Testis (tissue), 3 donors: ENCODE data around the gene CEACAM20. TPM values are rescaled to one million over a fixed set of nuclear protein-coding genes. Genes with fewer than 3 reads are reported as not detected.
"Not testable (repeated sequence)": the region's sequence is repeated elsewhere in the genome, so short reads cannot be mapped to it uniquely, and the experiment has no call there.

Source experiments
- DNase-seq: peaks from one replicate; pipeline ENCODE4 v3.0.0-alpha.2; 2019
- H3K27ac ChIP-seq, 2 donors: fragments of 200-600 bp; sonication (generic); one replicate each; pipeline ENCODE4 v1.5.1; 2019
- H3K27me3 ChIP-seq: fragments of 200-600 bp; sonication (generic); one replicate; pipeline ENCODE4 v1.5.1; 2019
- H3K36me3 ChIP-seq: fragments of 200-600 bp; sonication (generic); one replicate; pipeline ENCODE4 v1.5.1; 2017; ENCODE audit warnings: low read depth; ENCODE audit errors: missing control alignments
- H3K4me1 ChIP-seq: fragments of 200-600 bp; sonication (generic); one replicate; pipeline ENCODE4 v1.5.1; 2019
- H3K4me3 ChIP-seq, 2 donors: fragments of 200-600 bp; sonication (generic); one replicate each; pipeline ENCODE4 v1.5.1; 2017 to 2019
- H3K9me3 ChIP-seq: fragments of 200-600 bp; sonication (generic); one replicate; pipeline ENCODE4 v1.5.1; 2017
- POLR2A ChIP-seq: fragments of 450-650 bp; IDR thresholded peaks from one replicate; pipeline ENCODE4 v1.6.1; 2017; ENCODE audit warnings: antibody characterized with exemption, mild to moderate bottlenecking, moderate library complexity
- WGBS, 2 donors: methylation state at CpG; one replicate each; pipeline ENCODE4 v1.1.5; 2018; 5-methylcytosine and 5-hydroxymethylcytosine counted together
- intact Hi-C: fragments of 100-400 bp; cut with DNase I; formaldehyde crosslinking; loops from one replicate; pipeline ENCODE4 v1.15.1; 2023; ENCODE audit warnings: low total_unique reads
- polyA plus RNA-seq: library from polyadenylated mRNA; stranded (reverse); fragments of 350-450 nt; fragmentation: Illumina TruSeq; extraction: RNeasy Lipid Tissue Mini Kit (QIAGEN cat#74804); gene quantifications from one replicate; pipeline ENCODE4 v1.2.3, GENCODE V29; 2014; ENCODE audit warnings: low read depth, low replicate concordance; ENCODE audit not compliant: insufficient read depth
- total RNA-seq, 2 donors: library from RNA; depleted of rRNA; stranded (reverse); fragments of >200 nt; gene quantifications; one replicate each; pipeline ENCODE4 v1.2.3, GENCODE V29; 2016
- TF ChIP-seq, protein P1 (sequence below), 3 experiments: fragments of 450-650 bp in 2 of 3; fragments of 200-600 bp in 1 of 3; sonication (generic) in 1 of 3; IDR thresholded peaks; one replicate each; pipeline ENCODE4 v1.5.1; 2016 to 2019; ENCODE audit warnings: antibody characterized with exemption in 3 of 3, mild to moderate bottlenecking in 2 of 3, moderate library complexity in 1 of 3

CEACAM20 gene
- total and polyA plus RNA-seq, 3 donors from 2014 or later: 0.53 to 0.87 (median 0.62) TPM

DNA sequence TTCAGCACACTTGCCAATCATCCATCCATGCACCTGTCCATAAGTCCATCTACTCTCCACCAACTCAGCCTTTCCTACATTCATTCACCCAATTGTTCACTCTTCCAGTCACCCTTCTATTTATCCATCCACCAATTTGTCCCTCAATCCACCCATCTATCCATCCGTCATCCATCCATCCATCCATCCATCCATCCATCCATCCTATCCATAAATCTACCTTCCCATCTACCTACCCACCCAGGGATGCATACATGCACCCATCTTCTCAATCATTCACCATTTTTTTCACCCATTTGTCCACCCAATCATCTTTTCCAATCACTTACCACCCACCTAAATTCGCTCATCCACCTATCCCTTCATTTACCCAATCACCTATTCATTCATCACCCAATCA is 14.6 kb upstream of the CEACAM20 start:
- Histone ChIP-seq H3K4me3 (no peak overlapping the region), H3K27me3 (no peaks in the 10 kb centered on the region), H3K27ac (no peak overlapping the region), H3K36me3 (no peaks in the 10 kb centered on the region), H3K4me1 (no peaks in the 10 kb centered on the region), H3K9me3 (no peaks in the 10 kb centered on the region)
- intact Hi-C loops: no loop called here
- DNase-seq: no peak
- TF ChIP-seq POLR2A: no peak
- TF ChIP-seq, protein P1, sequence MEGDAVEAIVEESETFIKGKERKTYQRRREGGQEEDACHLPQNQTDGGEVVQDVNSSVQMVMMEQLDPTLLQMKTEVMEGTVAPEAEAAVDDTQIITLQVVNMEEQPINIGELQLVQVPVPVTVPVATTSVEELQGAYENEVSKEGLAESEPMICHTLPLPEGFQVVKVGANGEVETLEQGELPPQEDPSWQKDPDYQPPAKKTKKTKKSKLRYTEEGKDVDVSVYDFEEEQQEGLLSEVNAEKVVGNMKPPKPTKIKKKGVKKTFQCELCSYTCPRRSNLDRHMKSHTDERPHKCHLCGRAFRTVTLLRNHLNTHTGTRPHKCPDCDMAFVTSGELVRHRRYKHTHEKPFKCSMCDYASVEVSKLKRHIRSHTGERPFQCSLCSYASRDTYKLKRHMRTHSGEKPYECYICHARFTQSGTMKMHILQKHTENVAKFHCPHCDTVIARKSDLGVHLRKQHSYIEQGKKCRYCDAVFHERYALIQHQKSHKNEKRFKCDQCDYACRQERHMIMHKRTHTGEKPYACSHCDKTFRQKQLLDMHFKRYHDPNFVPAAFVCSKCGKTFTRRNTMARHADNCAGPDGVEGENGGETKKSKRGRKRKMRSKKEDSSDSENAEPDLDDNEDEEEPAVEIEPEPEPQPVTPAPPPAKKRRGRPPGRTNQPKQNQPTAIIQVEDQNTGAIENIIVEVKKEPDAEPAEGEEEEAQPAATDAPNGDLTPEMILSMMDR (IDR thresholded peaks at IDR 0.05): no peak
- WGBS, 2 donors: 74 to 79% methylated on average over 2 of the region's 2 CpGs

DNA sequence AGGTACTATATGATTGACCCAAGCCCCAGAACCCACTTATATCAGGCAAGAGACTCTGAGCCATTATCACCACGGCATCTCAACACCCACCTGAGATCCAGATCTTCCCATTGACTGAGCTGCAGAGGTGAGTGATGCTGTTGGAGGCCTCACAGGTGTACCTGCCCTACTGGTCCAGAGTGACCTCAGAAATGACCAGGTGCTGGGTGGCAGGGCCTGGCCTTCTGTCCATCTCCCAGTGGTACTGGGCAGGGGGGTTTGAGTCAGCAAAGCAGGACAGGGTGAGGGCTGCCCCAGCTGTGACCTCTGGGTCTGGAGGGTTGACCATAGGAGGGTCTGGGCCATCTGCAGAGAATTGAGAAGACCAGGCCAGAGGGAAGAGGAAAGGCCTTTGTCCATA is 13.2 kb upstream of the CEACAM20 start:
- Histone ChIP-seq H3K36me3 (no peaks in the 10 kb centered on the region), H3K9me3 (no peaks in the 10 kb centered on the region), H3K4me3 (no peak overlapping the region), H3K4me1 (no peaks in the 10 kb centered on the region), H3K27ac (no peak overlapping the region), H3K27me3 (no peaks in the 10 kb centered on the region)
- no peak for DNase-seq
- no peak for TF ChIP-seq POLR2A
- TF ChIP-seq, protein P1 (IDR thresholded peaks at IDR 0.05): no peak
- intact Hi-C loops: no loop called here
- 63% methylated on average over 1 of the region's 1 CpG; no CpG with 5 or more reads in 1 of the 2 donors for WGBS, 2 donors

DNA sequence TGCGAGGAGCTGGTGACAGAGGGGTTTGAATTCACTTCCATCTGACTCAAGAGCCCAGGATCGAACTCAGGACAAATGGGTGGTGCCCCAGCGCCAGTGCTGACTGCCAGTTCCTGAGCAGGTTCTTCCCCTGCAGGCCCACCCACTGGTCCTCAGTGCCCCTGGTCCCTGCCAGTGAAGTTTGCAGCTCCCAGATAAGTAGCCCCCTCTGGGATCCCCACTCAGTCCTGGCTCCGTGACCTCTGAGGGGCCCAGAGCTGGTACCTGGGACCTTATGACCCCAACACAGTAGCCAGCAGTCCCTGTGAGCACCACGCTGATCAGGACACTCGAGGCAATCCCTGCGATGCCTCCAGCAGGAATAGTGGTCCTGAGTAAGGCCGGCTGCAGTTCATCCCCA is 11.3 kb upstream of the CEACAM20 start:
- no peak for DNase-seq
- H3K4me3 ChIP-seq: no peak overlapping the region
- H3K9me3 ChIP-seq: no peaks in the 10 kb centered on the region
- no peaks in the 10 kb centered on the region for H3K36me3 ChIP-seq
- no peaks in the 10 kb centered on the region for H3K4me1 ChIP-seq
- no peak overlapping the region for H3K27ac ChIP-seq
- TF ChIP-seq, protein P1 (IDR thresholded peaks at IDR 0.05): no peak
- no peak for TF ChIP-seq POLR2A
- H3K27me3 ChIP-seq: no peaks in the 10 kb centered on the region
- 72 to 76% methylated on average over 4 to 8 of the region's 8 CpGs for WGBS, 2 donors
- intact Hi-C loops: no loop called here

DNA sequence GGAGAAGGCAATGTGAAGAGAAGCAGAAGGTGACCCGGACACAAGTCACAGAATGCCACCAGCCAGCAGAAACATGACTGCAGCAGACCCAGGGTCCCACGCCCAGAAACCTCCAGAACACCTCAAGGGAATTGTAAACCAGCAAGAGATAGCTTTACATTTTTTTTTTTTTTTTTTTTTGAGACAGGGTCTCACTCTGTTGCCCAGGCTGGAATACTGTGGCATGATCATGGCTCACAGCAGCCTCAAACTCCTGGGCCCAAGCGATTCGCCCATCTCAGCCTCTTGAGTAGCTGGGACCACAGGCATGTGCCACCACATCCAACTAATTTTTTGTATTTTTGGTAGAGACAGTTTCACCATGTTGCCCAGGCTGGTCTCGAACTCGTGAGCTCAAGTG is 10.5 kb upstream of the CEACAM20 start:
- no peak for TF ChIP-seq POLR2A
- TF ChIP-seq, protein P1 (IDR thresholded peaks at IDR 0.05): no peak
- Histone ChIP-seq H3K36me3 (no peaks in the 10 kb centered on the region), H3K27ac (no peak overlapping the region), H3K9me3 (no peaks in the 10 kb centered on the region), H3K4me3 (no peak overlapping the region), H3K27me3 (no peaks in the 10 kb centered on the region), H3K4me1 (no peaks in the 10 kb centered on the region)
- intact Hi-C loops: no loop called here
- no peak for DNase-seq
- 83% methylated on average over 6 of the region's 6 CpGs for WGBS, 2 donors

DNA sequence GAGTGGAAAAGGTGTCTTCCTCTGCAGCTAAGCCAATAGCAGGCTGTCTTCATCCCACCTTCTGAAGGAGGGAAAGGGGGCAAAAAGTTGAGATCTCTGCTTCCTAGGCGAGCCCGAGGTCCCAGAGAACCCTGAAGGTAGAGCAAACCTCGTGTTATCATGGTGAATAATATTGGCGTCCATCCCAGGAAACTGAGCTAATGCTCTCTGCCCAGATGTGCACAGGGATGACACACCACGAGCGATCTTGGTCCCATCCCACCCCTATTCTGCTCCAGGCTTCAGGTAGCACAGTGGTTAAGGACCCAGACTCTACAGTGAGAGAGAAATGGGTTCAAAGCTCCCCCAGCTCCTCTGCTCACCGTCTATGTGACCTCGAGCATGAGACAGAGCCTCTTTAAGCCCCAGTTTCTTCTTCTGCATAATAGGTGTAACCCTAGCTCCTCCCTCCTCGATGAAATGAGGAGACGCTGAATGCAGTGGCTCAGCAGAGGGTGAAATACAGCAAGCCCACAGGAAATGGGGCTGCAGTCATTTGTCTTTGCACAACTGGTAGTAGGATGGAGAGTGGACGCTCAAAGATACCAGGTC is 9.9 kb upstream of the CEACAM20 start:
- 74 to 76% methylated on average over 11 of the region's 11 CpGs for WGBS, 2 donors
- intact Hi-C loops: no loop called here
- Histone ChIP-seq H3K27ac (no peak overlapping the region), H3K36me3 (no peaks in the 10 kb centered on the region), H3K4me3 (no peak overlapping the region), H3K9me3 (no peaks in the 10 kb centered on the region), H3K4me1 (no peaks in the 10 kb centered on the region), H3K27me3 (no peaks in the 10 kb centered on the region)
- no peak for DNase-seq
- TF ChIP-seq POLR2A: no peak
- TF ChIP-seq, protein P1 (IDR thresholded peaks at IDR 0.05): no peak

DNA sequence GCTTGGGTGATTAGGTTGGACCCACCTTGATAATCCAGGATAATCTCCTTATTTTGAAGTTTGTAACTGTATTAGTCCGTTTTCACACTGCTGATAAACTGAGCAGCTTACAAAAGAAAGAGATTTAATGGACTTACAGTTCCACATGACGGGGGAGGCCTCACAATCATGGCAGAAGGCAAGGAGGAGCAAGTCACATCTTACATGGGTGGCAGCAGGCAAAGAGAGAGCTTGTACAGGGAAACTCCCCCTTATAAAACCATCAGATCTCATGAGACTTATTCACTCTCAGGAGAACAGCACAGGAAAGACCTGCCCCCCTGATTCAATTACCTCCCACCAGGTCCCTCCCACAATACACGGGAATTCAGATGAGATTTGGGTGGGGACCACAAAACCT is 5.9 kb upstream of the CEACAM20 start:
- intact Hi-C loops, H3K27me3 ChIP-seq: not testable (repeated sequence)

More for the DNA sequence above, 5.9 kb upstream of the CEACAM20 start:
- H3K27ac ChIP-seq, H3K4me3 ChIP-seq, H3K9me3 ChIP-seq, H3K36me3 ChIP-seq, H3K4me1 ChIP-seq, DNase-seq: not testable (repeated sequence)
- 73% methylated on average over 3 of the region's 3 CpGs for WGBS, 2 donors
